SK-N-SH treated with all-trans-retinoic acid at 6 μM for 48 hours (cell line): ENCODE data around the gene EPHB3.

Experiments used
- ARNTL ChIP-seq: fragments of 450-650 bp; formaldehyde crosslinking; IDR thresholded peaks from 2 replicates; pipeline ENCODE4 v1.5.0; 2020; ENCODE audit warnings: low read depth, mild to moderate bottlenecking, moderate library complexity, borderline replicate concordance
- CREB5 ChIP-seq: fragments of 250-450 bp; sonication (Bioruptor Pico); IDR thresholded peaks from 2 replicates; pipeline ENCODE4 v1.5.1; 2020; ENCODE audit warnings: low read depth, mild to moderate bottlenecking, moderate library complexity
- CSDC2 ChIP-seq: fragments of 250-450 bp; sonication (Bioruptor Pico); IDR thresholded peaks from 2 replicates; pipeline ENCODE4 v1.5.0; 2020; ENCODE audit warnings: mild to moderate bottlenecking, moderate library complexity
- GLIS3 ChIP-seq: fragments of 250-450 bp; sonication (Bioruptor Pico); IDR thresholded peaks from 2 replicates; pipeline ENCODE4 v1.5.0; 2020; ENCODE audit warnings: mild to moderate bottlenecking, moderate library complexity
- OSR1 ChIP-seq: fragments of 250-450 bp; sonication (Bioruptor Pico); IDR thresholded peaks from 2 replicates; pipeline ENCODE4 v1.8.0; 2022; ENCODE audit warnings: moderate library complexity, mild to moderate bottlenecking, inconsistent platforms
- PATZ1 ChIP-seq: fragments of 250-450 bp; sonication (Bioruptor Pico); IDR thresholded peaks from 2 replicates; pipeline ENCODE4 v1.8.0; 2020; ENCODE audit warnings: mild to moderate bottlenecking, moderate library complexity, borderline replicate concordance
- RARB ChIP-seq: fragments of 250-450 bp; sonication (Bioruptor Pico); IDR thresholded peaks from 2 replicates; pipeline ENCODE4 v1.8.0; 2021; ENCODE audit warnings: mild to moderate bottlenecking, moderate library complexity
- SNAI2 ChIP-seq: fragments of 250-450 bp; sonication (Bioruptor Pico); IDR thresholded peaks from 2 replicates; pipeline ENCODE4 v1.5.0; 2020; ENCODE audit warnings: mild to moderate bottlenecking, moderate library complexity
- ZC3H10 ChIP-seq: fragments of 250-450 bp; sonication (Bioruptor Pico); IDR thresholded peaks from 2 replicates; pipeline ENCODE4 v1.5.1; 2021; ENCODE audit warnings: mild to moderate bottlenecking, moderate library complexity
- ZFP3 ChIP-seq: fragments of 250-450 bp; sonication (Bioruptor Pico); IDR thresholded peaks from 2 replicates; pipeline ENCODE4 v1.5.0; 2020; ENCODE audit warnings: mild to moderate bottlenecking, moderate library complexity
- ZFP30 ChIP-seq: fragments of 450-650 bp; formaldehyde crosslinking; IDR thresholded peaks from 2 replicates; pipeline ENCODE4 v1.5.0; 2022; ENCODE audit warnings: mild to moderate bottlenecking, moderate library complexity
- ZNF70 ChIP-seq: fragments of 450-650 bp; formaldehyde crosslinking; IDR thresholded peaks from 2 replicates; pipeline ENCODE4 v1.5.0; 2020; ENCODE audit warnings: mild to moderate bottlenecking, moderate library complexity
- ZNF8 ChIP-seq: fragments of 450-650 bp; formaldehyde crosslinking; IDR thresholded peaks from 2 replicates; pipeline ENCODE4 v1.5.0; 2020; ENCODE audit warnings: mild to moderate bottlenecking, moderate library complexity

- TF ChIP-seq ZC3H10 (CRISPR knock-in tag), result no peak
- no peak for TF ChIP-seq ZNF70
- no peak for TF ChIP-seq ZNF8 (CRISPR knock-in tag)
- TF ChIP-seq GLIS3, result no peak
- no peak for TF ChIP-seq ZFP30 (CRISPR knock-in tag)
- no peak for TF ChIP-seq PATZ1
- no peak for TF ChIP-seq CSDC2 (CRISPR knock-in tag)
- no peak for TF ChIP-seq OSR1
- no peak for TF ChIP-seq ZFP3
- no peak for TF ChIP-seq RARB (CRISPR knock-in tag)
- no peak for TF ChIP-seq SNAI2
- TF ChIP-seq CREB5 (CRISPR knock-in tag), result no peak
- TF ChIP-seq ARNTL (CRISPR knock-in tag), result no peak
Observed at GRCh38 chr3:184619369-184619768, 57.8 kb downstream of the EPHB3 start.
